Fibroblast of skin of back (primary cell): ENCODE data around the gene NAGS.
"Not testable (repeated sequence)": the region's sequence is repeated elsewhere in the genome, so short reads cannot be mapped to it uniquely, and the experiment has no call there.

Source experiments
- DNase-seq: peaks from one replicate; pipeline ENCODE4 v3.0.0-alpha.2; 2013

Gene NAGS

DNA sequence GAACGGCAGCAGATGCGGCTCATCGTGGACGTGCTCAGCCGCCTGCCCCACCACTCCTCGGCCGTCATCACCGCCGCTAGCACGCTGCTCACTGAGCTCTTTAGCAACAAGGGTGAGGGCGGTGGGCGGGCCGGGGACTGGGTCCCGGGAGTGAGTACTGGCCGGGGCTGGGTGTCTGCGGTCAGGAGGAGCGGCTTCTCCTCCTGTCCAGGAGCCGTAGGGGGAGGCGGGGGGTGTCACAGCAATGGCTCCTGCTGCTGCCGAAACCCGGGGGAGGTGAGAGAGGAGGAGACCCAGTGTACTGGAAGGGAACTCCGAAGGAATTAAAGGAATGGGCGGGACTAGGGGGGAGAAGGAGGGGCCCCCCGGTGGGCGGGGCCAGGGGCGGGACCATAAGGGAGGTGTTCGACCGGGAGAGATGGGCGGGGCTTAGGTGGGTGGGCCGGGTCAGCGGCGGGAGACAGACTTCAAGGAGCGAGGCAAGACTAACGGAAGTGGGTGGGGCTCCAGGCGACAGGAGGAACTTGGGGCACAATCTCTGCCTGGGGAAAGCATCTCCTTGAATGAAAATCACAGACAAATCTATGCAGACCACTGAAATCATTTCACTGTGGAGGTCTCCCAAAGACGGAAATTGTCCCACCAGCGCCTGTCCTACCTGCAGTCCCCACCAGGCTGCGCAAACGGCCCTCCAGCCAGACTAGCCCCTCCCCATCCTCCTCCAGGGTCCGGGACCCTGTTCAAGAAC, 2.4 kb downstream of the NAGS start:
- peak; percentile 96 for DNase-seq

- peak; percentile 22 for DNase-seq
These were observed 3.2 kb downstream of the NAGS start for GRCh38 chr17:44007346-44008204.

DNA sequence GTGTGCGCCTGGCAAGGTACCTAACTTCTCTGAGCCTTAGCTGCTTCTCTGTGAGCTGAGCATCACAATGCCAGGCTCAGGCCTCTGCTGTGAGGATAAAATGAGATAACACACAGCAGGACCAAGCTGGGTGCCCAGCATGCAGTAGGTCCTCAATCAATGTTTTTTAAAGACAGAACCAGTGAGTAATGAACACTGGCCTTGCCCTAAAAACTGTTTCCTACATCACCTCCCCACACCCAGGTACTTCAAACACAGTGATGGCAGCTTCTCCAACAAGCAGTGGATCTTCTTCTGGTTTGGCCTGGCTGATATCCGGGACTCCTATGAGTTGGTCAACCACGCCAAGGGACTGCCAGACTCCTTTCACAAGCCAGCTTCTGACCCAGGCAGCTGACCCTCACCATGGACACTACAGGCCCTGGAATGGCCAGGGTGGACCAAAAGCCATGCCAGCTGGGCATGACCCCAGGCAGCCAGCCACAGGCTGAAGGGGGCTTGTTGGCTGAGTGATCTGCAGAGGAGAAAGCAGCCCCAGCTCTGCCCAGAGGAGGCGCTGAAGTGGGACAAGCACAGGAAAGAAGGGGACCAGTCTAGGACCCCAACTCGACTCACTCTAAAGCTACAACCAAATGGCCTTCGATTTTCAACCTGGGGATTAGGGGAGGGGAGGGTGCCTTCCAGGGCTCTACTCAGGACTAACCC, 3.9 kb downstream of the NAGS start:
- no peak for DNase-seq

DNA sequence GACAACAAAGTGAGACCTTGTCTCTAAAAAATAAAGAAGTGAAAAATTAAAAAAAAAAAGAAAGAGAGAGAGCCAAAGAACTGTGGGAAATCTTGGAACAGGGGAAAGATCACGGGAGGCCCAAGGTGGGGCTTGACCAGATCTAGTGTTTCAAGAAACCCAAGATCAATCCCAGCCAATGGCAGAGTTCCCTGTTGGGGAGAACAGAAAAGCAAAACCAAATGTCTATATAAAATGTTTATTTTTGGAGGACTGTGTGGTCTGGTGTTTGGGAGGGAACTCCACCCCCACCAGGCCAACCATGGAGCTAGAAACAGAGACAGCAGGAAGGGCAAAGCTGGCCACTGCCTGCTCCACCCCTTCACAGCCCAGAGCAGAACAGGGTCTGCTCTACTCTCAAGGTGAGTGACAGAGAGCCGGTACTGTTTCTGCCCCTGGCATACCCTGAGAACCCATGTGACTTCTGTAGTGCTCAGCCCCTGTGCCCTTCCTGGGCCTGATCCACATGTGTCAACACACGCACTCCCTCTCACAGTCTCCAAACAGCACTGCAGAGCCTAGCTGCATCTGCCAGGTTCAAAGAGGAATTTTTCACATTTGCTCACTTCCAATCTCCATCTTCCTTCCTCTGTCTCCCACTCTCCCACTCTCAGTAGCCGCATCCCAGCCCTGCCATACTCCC, 6.7 kb downstream of the NAGS start:
- no peak for DNase-seq

DNA sequence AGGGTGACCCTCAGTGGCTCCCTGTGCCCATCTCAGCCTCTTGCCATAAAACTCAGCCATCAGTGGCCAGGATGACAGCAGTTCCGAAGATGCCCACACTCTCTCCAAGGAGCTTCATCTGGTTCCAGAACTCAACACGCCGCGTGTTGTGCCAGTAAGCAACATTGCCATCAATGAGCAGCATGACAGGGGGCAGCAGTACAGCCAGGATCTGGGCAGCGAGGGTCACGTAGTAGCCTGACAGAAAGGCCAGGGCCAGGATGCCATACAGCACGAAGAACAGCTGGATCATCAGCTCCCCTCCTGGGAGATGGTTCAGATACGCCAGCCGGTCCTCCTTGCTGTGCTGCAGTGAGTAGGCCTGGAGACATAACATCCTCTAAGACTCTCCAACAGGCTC, 7.5 kb downstream of the NAGS start:
- DNase-seq, result no peak

DNA sequence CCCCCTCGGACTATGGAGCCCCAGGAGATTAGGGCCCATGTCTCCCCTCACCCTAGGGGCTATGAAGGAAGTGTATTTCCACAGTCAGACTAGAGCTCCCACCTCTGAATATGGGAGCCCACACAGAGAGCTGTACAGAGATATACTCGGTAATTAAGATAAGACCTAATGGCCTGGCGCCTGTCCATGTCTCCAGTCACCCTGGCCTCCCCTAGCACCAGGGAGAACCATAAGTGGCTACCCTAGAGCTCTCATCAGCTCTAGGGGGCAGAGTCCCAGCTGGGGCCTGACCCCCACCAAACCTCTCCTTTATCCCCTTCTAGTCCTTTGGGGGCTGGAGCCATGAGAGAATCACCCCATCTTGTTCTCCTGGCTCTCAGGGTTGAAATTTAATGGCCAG, 8.0 kb downstream of the NAGS start:
- DNase-seq, result no peak

- no peak for DNase-seq
These were observed 8.5 kb downstream of the NAGS start for GRCh38 chr17:44012874-44013273.

- DNase-seq, result peak; percentile 21
These were observed 9.7 kb downstream of the NAGS start for GRCh38 chr17:44014133-44014436.

GRCh38 chr17:44014437-44015172, 10.2 kb downstream of the NAGS start, which contains the start of gene TMEM101:
TMEM101 (minus strand) TSS chr17:44014963; CDS start chr17:44014952, 11 bp downstream.
- DNase-seq, result peak; percentile 93

DNA sequence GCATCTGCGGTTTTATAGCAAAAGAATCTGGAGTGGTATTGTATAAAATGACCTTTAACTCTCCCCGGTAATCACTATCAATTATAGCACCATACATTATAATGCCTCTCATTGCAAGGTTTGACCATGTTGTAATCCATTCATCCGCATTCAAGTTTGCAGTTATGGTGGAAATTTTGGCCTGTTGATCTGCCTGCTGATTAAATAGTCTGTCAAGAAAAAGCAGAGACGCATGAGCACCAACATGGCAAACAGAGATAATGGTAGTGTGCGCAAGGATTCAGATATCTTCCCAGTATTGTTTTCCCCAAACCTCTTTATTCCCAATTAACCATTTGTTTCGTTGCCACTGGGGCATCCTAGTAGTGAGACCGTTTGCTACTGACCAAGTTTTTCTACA, 16.8 kb downstream of the NAGS start:
- DNase-seq, result not testable (repeated sequence)

DNA sequence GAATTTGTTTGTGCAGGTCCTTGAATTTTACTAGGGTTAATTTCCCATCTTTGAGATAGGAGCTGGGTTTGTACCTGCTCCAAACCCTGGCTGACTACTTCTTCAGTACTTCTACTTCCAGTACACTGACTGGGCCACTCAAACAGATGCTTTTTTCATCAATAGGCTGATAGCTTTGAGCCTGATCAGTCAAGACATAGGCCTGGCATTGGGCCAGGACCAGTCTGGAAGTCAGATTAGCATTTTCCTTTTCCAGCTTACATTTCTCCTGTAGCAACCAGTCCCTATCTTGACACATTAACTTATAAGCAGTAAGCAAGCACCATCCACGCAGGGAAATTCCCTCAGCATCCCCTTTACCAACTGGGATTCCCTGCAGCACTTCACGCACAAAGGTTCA, 17.8 kb downstream of the NAGS start:
- DNase-seq, result no peak

GRCh38 chr17:44023545-44024270, 19.3 kb downstream of the NAGS start:
- no peak for DNase-seq

- no peak for DNase-seq
These were observed 19.8 kb downstream of the NAGS start for GRCh38 chr17:44024271-44024663.

GRCh38 chr17:44024853-44025252, 20.4 kb downstream of the NAGS start:
- DNase-seq, result no peak

GRCh38 chr17:44029736-44030135, 25.3 kb downstream of the NAGS start:
- no peak for DNase-seq

GRCh38 chr17:44030482-44030881, 26.1 kb downstream of the NAGS start:
- DNase-seq, result no peak

GRCh38 chr17:44033861-44034408, 29.5 kb downstream of the NAGS start:
- no peak for DNase-seq

- DNase-seq, result not testable (repeated sequence)
These were observed 30.3 kb downstream of the NAGS start for GRCh38 chr17:44034688-44035087.

DNA sequence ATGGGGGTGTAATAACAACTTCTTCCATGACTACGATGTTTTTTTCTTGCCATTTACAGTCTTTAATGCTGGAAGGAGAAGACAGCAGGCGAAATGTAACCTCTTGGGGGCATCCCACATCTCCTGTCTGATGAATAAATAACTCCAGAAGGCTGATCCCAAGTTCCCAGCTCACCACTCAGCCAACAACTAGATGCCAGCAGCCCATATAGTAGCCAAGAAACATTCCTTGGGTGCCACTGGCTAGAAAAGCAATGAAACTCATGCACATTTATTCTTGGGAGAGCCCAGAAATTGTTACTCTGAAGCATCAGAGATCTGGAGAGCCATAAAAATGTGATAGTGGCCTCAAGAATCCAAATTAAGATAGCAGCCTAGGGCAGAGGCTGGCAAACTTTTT, 33.0 kb downstream of the NAGS start:
- DNase-seq, result no peak

DNA sequence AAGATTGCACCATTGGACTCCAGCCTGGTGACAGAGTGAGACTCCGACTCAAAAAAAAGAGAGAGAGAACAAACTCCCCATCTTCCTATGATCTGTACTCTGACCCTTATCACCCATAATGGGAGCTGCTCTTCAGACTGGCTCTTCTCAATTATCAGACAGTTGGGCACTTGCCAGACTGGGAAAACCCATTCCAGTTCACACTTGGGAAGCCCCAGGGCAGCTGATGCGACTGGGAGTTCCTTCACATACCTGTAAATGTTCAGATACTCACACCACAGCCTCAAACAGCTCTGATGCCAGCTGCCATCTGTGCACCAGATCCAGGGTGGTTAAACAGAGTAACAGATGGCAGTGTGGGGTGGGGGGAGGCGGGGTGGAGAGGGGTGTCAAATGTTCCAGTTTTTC, 34.2 kb downstream of the NAGS start:
- DNase-seq, result no peak
